Liver (tissue), 3 donors: Measurements from ENCODE around the gene LYRM1.

Experiments
- FOXA1 ChIP-seq: IDR thresholded peaks from 2 replicates; pipeline ENCODE4 v1.6.1; 2016; ENCODE audit warnings: antibody characterized with exemption
- FOXA2 ChIP-seq: IDR thresholded peaks from 2 replicates; pipeline ENCODE4 v1.6.1; 2016; ENCODE audit warnings: antibody characterized with exemption
- GABPA ChIP-seq, 2 donors: IDR thresholded peaks in 1 of 2; conservative IDR thresholded peaks in 1 of 2; 2 replicates each; pipeline ENCODE4 v1.6.1; 2016; ENCODE audit warnings: antibody characterized with exemption in 2 of 2, mild to moderate bottlenecking in 1 of 2, moderate library complexity in 1 of 2
- JUND ChIP-seq, 2 donors: IDR thresholded peaks; 2 replicates each; pipeline ENCODE4 v1.6.1; 2016; ENCODE audit warnings: antibody characterized with exemption in 2 of 2
- RAD21 ChIP-seq, 2 donors: IDR thresholded peaks; 2 replicates each; pipeline ENCODE4 v1.6.1; 2016; ENCODE audit warnings: antibody characterized with exemption in 2 of 2, mild to moderate bottlenecking in 2 of 2
- RXRA ChIP-seq, 2 donors: IDR thresholded peaks; 2 replicates each; pipeline ENCODE4 v1.6.1; 2017 to 2018; ENCODE audit warnings: antibody characterized with exemption in 2 of 2, mild to moderate bottlenecking in 1 of 2
- SP1 ChIP-seq: IDR thresholded peaks from 2 replicates; pipeline ENCODE4 v1.6.1; 2018; ENCODE audit warnings: antibody characterized with exemption, mild to moderate bottlenecking
- TAF1 ChIP-seq: conservative IDR thresholded peaks from 2 replicates; pipeline ENCODE4 v1.6.1; 2016; ENCODE audit warnings: antibody characterized with exemption, mild to moderate bottlenecking
- YY1 ChIP-seq: IDR thresholded peaks from 2 replicates; pipeline ENCODE4 v1.6.1; 2016; ENCODE audit warnings: antibody characterized with exemption, mild to moderate bottlenecking
- TF ChIP-seq, protein P1 (sequence below): fragments of 150-350 bp; IDR thresholded peaks from 2 replicates; pipeline ENCODE4 v1.5.1; 2017; ENCODE audit warnings: improper control_type of control experiment, low read depth, low read length; ENCODE audit not compliant: missing input control
- TF ChIP-seq, protein P2 (sequence below): IDR thresholded peaks from 2 replicates; pipeline ENCODE4 v1.6.1; 2016; ENCODE audit warnings: antibody characterized with exemption
- TF ChIP-seq, protein P3 (sequence below): IDR thresholded peaks from 2 replicates; pipeline ENCODE4 v1.6.1; 2016; ENCODE audit warnings: antibody characterized with exemption, mild to moderate bottlenecking
- TF ChIP-seq, protein P4 (sequence below): IDR thresholded peaks from 2 replicates; pipeline ENCODE4 v1.6.1; 2016; ENCODE audit warnings: antibody characterized with exemption
- donor health status: healthy.
- donor health status: healthy.

DNA sequence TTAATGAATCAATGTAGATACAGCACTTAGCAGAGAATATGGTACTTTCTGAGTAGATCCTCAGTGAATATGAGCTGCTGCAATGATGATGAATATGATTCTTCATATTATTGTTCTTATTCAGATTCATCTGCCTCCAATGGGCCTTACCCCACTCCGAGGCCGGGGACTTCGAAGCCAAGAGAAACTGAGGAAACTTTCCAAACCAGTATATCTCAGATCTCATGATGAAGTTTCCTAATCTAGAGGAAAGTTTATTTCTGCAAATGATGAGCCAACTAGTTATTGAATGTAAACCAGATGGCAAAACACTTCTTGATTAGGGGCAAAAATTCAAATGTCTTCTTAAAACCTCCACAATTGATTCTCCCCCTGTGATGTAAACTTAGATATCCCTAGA, 23.3 kb downstream of the LYRM1 start:
- TF ChIP-seq GABPA (IDR thresholded peaks at IDR 0.05 in 1 of 2, conservative IDR thresholded peaks at IDR 0.05 in 1 of 2) (no peak), RAD21 (IDR thresholded peaks at IDR 0.05) (no peak), JUND (IDR thresholded peaks at IDR 0.05) (no peak), FOXA2 (no peak), YY1 (no peak), FOXA1 (no peak), RXRA (IDR thresholded peaks at IDR 0.05) (no peak), TAF1 (no peak), SP1 (no peak)
- TF ChIP-seq, protein P1, sequence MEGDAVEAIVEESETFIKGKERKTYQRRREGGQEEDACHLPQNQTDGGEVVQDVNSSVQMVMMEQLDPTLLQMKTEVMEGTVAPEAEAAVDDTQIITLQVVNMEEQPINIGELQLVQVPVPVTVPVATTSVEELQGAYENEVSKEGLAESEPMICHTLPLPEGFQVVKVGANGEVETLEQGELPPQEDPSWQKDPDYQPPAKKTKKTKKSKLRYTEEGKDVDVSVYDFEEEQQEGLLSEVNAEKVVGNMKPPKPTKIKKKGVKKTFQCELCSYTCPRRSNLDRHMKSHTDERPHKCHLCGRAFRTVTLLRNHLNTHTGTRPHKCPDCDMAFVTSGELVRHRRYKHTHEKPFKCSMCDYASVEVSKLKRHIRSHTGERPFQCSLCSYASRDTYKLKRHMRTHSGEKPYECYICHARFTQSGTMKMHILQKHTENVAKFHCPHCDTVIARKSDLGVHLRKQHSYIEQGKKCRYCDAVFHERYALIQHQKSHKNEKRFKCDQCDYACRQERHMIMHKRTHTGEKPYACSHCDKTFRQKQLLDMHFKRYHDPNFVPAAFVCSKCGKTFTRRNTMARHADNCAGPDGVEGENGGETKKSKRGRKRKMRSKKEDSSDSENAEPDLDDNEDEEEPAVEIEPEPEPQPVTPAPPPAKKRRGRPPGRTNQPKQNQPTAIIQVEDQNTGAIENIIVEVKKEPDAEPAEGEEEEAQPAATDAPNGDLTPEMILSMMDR: no peak
- TF ChIP-seq, protein P2, sequence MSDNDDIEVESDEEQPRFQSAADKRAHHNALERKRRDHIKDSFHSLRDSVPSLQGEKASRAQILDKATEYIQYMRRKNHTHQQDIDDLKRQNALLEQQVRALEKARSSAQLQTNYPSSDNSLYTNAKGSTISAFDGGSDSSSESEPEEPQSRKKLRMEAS: no peak
- TF ChIP-seq, protein P3, sequence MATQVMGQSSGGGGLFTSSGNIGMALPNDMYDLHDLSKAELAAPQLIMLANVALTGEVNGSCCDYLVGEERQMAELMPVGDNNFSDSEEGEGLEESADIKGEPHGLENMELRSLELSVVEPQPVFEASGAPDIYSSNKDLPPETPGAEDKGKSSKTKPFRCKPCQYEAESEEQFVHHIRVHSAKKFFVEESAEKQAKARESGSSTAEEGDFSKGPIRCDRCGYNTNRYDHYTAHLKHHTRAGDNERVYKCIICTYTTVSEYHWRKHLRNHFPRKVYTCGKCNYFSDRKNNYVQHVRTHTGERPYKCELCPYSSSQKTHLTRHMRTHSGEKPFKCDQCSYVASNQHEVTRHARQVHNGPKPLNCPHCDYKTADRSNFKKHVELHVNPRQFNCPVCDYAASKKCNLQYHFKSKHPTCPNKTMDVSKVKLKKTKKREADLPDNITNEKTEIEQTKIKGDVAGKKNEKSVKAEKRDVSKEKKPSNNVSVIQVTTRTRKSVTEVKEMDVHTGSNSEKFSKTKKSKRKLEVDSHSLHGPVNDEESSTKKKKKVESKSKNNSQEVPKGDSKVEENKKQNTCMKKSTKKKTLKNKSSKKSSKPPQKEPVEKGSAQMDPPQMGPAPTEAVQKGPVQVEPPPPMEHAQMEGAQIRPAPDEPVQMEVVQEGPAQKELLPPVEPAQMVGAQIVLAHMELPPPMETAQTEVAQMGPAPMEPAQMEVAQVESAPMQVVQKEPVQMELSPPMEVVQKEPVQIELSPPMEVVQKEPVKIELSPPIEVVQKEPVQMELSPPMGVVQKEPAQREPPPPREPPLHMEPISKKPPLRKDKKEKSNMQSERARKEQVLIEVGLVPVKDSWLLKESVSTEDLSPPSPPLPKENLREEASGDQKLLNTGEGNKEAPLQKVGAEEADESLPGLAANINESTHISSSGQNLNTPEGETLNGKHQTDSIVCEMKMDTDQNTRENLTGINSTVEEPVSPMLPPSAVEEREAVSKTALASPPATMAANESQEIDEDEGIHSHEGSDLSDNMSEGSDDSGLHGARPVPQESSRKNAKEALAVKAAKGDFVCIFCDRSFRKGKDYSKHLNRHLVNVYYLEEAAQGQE: no peak
- TF ChIP-seq, protein P4, sequence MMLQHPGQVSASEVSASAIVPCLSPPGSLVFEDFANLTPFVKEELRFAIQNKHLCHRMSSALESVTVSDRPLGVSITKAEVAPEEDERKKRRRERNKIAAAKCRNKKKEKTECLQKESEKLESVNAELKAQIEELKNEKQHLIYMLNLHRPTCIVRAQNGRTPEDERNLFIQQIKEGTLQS: no peak
